ENCODE data around the gene OR6C3. TPM values are rescaled to one million over a fixed set of nuclear protein-coding genes. Genes with fewer than 3 reads are reported as not detected.
"Not testable (repeated sequence)": the region's sequence is repeated elsewhere in the genome, so short reads cannot be mapped to it uniquely, and the experiment has no call there.

The OR6C3 gene
- polyA plus RNA-seq (ENCODE audit: insufficient read length) = not detected

- DNase-seq (ENCODE audit: low read depth) = no peak
Observed at GRCh38 chr12:55330446-55330845, at the start of gene OR6C3. Gene OR6C3 (plus strand): TSS chr12:55330746. CDS start chr12:55331701, 955 bp downstream.

GRCh38 chr12:55280991-55281390, 49.6 kb upstream of the OR6C3 start:
- no peak for DNase-seq (ENCODE audit: low read depth)

GRCh38 chr12:55289999-55290398, 40.5 kb upstream of the OR6C3 start:
- DNase-seq (ENCODE audit: low read depth) = no peak

GRCh38 chr12:55296469-55296868, 34.1 kb upstream of the OR6C3 start, which contains the start of gene OR6C6:
Gene OR6C6 (minus strand): TSS chr12:55296569. CDS start chr12:55295232, 1,337 bp downstream.
- DNase-seq (ENCODE audit: low read depth) = no peak

- DNase-seq (ENCODE audit: low read depth) = no peak
Observed at GRCh38 chr12:55314043-55314442, 16.5 kb upstream of the OR6C3 start, which contains the start of gene OR6C1. Gene OR6C1 (plus strand): TSS chr12:55314343. CDS start chr12:55320600, 6,257 bp downstream.

GRCh38 chr12:55320201-55320600, 10.3 kb upstream of the OR6C3 start:
- DNase-seq (ENCODE audit: low read depth) = no peak

GRCh38 chr12:55325801-55326200, 4.7 kb upstream of the OR6C3 start:
- DNase-seq (ENCODE audit: low read depth) = not testable (repeated sequence)

GRCh38 chr12:55336002-55336401, 5.5 kb downstream of the OR6C3 start:
- no peak for DNase-seq (ENCODE audit: low read depth)

- not testable (repeated sequence) for DNase-seq (ENCODE audit: low read depth)
Observed at GRCh38 chr12:55355338-55355737, 24.8 kb downstream of the OR6C3 start.

GRCh38 chr12:55362675-55363074, 32.1 kb downstream of the OR6C3 start, which contains the start of gene OR6C75:
Gene OR6C75 (plus strand): TSS chr12:55362975. CDS start chr12:55365111, 2,136 bp downstream.
- no peak for DNase-seq (ENCODE audit: low read depth)

- DNase-seq (ENCODE audit: low read depth) = no peak
Observed at GRCh38 chr12:55365086-55365485, 34.5 kb downstream of the OR6C3 start.

GRCh38 chr12:55372521-55372920, 42.0 kb downstream of the OR6C3 start:
- DNase-seq (ENCODE audit: low read depth) = no peak

Other genes with a start within 250 kb of the OR6C3 start
- not detected for gene OR9K2, start 204.3 kb upstream of the OR6C3 start, polyA plus RNA-seq (ENCODE audit: insufficient read length)
- gene OR10A7, start 109.7 kb upstream of the OR6C3 start, polyA plus RNA-seq (ENCODE audit: insufficient read length) = not detected
- not detected for gene OR6C74, start 86.1 kb upstream of the OR6C3 start, polyA plus RNA-seq (ENCODE audit: insufficient read length)
- 0.09 TPM for gene OR6C6, start 34.2 kb upstream of the OR6C3 start, polyA plus RNA-seq (ENCODE audit: insufficient read length)
- not detected for gene OR6C1, start 16.4 kb upstream of the OR6C3 start, polyA plus RNA-seq (ENCODE audit: insufficient read length)
- not detected for gene OR6C75, start 32.2 kb downstream of the OR6C3 start, polyA plus RNA-seq (ENCODE audit: insufficient read length)
- gene OR6C65, start 69.8 kb downstream of the OR6C3 start, polyA plus RNA-seq (ENCODE audit: insufficient read length) = not detected
- gene OR6C76, start 95.5 kb downstream of the OR6C3 start, polyA plus RNA-seq (ENCODE audit: insufficient read length) = not detected
- not detected for gene OR6C2, start 113.3 kb downstream of the OR6C3 start, polyA plus RNA-seq (ENCODE audit: insufficient read length)
- gene OR6C70, start 139.4 kb downstream of the OR6C3 start, polyA plus RNA-seq (ENCODE audit: insufficient read length) = not detected
- gene OR6C68, start 161.6 kb downstream of the OR6C3 start, polyA plus RNA-seq (ENCODE audit: insufficient read length) = not detected
- not detected for gene OR6C4, start 218.9 kb downstream of the OR6C3 start, polyA plus RNA-seq (ENCODE audit: insufficient read length)
- not detected for gene OR2AP1, start 241.7 kb downstream of the OR6C3 start, polyA plus RNA-seq (ENCODE audit: insufficient read length)